ENCODE measurements around the gene SLC7A14. TPM values are rescaled to one million over a fixed set of nuclear protein-coding genes. Genes with fewer than 3 reads are reported as not detected.

The SLC7A14 gene
- total and polyA plus RNA-seq, 4 donors, result 0.01 to 0.06 (median 0.03) TPM; not detected in 1

- ATAC-seq (ENCODE audit: insufficient read depth, low FRiP score) (no peak), DNase-seq (no peak)
- H3K36me3 ChIP-seq (ENCODE audit: control insufficient read depth in 4 of 4, insufficient read depth in 4 of 4, low read length in 4 of 4), result no peaks in the 10 kb centered on the region
- no peak for TF ChIP-seq CTCF (IDR thresholded peaks at IDR 0.05; ENCODE audit: control extremely low read depth, extremely low read depth)
- no peak overlapping the region for H3K9ac ChIP-seq (ENCODE audit: insufficient read depth in 1 of 2, low read length in 2 of 2)
- H3K9me3 ChIP-seq (ENCODE audit: control insufficient read depth in 4 of 4, insufficient read depth in 3 of 4, low read length in 3 of 4), result no peaks in the 10 kb centered on the region
- no peak overlapping the region for H3K4me3 ChIP-seq
- WGBS, 2 donors, result 73 to 78% methylated on average over 2 of the region's 2 CpGs
- H3K27ac ChIP-seq (ENCODE audit: low read depth in 1 of 2, low read length in 1 of 2), result no peak overlapping the region
- no peaks in the 10 kb centered on the region for H3K27me3 ChIP-seq (ENCODE audit: control insufficient read depth in 3 of 3, insufficient read depth in 3 of 3, low read length in 2 of 3)
- peaks cover 0 to 3% (median 0%) of the 10 kb centered on the region in 5 donors for H3K4me1 ChIP-seq (ENCODE audit: control insufficient read depth in 5 of 5, insufficient read depth in 5 of 5, low read length in 5 of 5)
These were observed 21.2 kb downstream of the SLC7A14 start for GRCh38 chr3:170564664-170565063.

- ATAC-seq (ENCODE audit: insufficient read depth, low FRiP score), result no peak
- Histone ChIP-seq H3K4me3 (no peak overlapping the region), H3K36me3 (ENCODE audit: control insufficient read depth in 4 of 4, insufficient read depth in 4 of 4, low read length in 4 of 4) (no peaks in the 10 kb centered on the region), H3K27me3 (ENCODE audit: control insufficient read depth in 3 of 3, insufficient read depth in 3 of 3, low read length in 2 of 3) (no peaks in the 10 kb centered on the region), H3K9me3 (ENCODE audit: control insufficient read depth in 4 of 4, insufficient read depth in 3 of 4, low read length in 3 of 4) (no peaks in the 10 kb centered on the region), H3K9ac (ENCODE audit: insufficient read depth in 1 of 2, low read length in 2 of 2) (no peak overlapping the region), H3K27ac (ENCODE audit: low read depth in 1 of 2, low read length in 1 of 2) (no peak overlapping the region), H3K4me1 (ENCODE audit: control insufficient read depth in 5 of 5, insufficient read depth in 5 of 5, low read length in 5 of 5) (peaks cover 0 to 3% (median 0%) of the 10 kb centered on the region in 5 donors)
- TF ChIP-seq CTCF (IDR thresholded peaks at IDR 0.05; ENCODE audit: control extremely low read depth, extremely low read depth), result no peak
- WGBS, 2 donors, result 66 to 73% methylated on average over 7 of the region's 7 CpGs
- DNase-seq, result peak in 2 of 3 donors; percentile 32 to 49
These were observed 22.0 kb downstream of the SLC7A14 start for GRCh38 chr3:170563712-170564423.

GRCh38 chr3:170562080-170562479, 23.8 kb downstream of the SLC7A14 start:
- H3K4me1 ChIP-seq (ENCODE audit: control insufficient read depth in 5 of 5, insufficient read depth in 5 of 5, low read length in 5 of 5), result peaks cover 0 to 3% (median 0%) of the 10 kb centered on the region in 5 donors
- H3K27me3 ChIP-seq (ENCODE audit: control insufficient read depth in 3 of 3, insufficient read depth in 3 of 3, low read length in 2 of 3), result no peaks in the 10 kb centered on the region
- 71 to 76% methylated on average over 1 of the region's 1 CpG for WGBS, 2 donors
- no peak overlapping the region for H3K9ac ChIP-seq (ENCODE audit: insufficient read depth in 1 of 2, low read length in 2 of 2)
- ATAC-seq (ENCODE audit: insufficient read depth, low FRiP score) (no peak), DNase-seq (no peak)
- no peak overlapping the region for H3K4me3 ChIP-seq
- no peak for TF ChIP-seq CTCF (IDR thresholded peaks at IDR 0.05; ENCODE audit: control extremely low read depth, extremely low read depth)
- no peaks in the 10 kb centered on the region for H3K36me3 ChIP-seq (ENCODE audit: control insufficient read depth in 4 of 4, insufficient read depth in 4 of 4, low read length in 4 of 4)
- no peaks in the 10 kb centered on the region for H3K9me3 ChIP-seq (ENCODE audit: control insufficient read depth in 4 of 4, insufficient read depth in 3 of 4, low read length in 3 of 4)
- no peak overlapping the region for H3K27ac ChIP-seq (ENCODE audit: low read depth in 1 of 2, low read length in 1 of 2)

Measured in lung (tissue), 12 donors.